Gastroesophageal sphincter (tissue), 3 donors: ENCODE data around the gene NSG2.
"Not testable (repeated sequence)": the region's sequence is repeated elsewhere in the genome, so short reads cannot be mapped to it uniquely, and the experiment has no call there.

Source experiments
- CTCF ChIP-seq, 4 experiments: fragments of 200-600 bp in 2 of 4; fragments of 450-650 bp in 2 of 4; sonication (generic) in 1 of 4; IDR thresholded peaks; one replicate each; pipeline ENCODE4 v1.5.1; 2017 to 2019; ENCODE audit warnings: antibody characterized with exemption in 4 of 4, mild to moderate bottlenecking in 2 of 4, moderate library complexity in 2 of 4
- POLR2A ChIP-seq, 2 donors: fragments of 450-650 bp; IDR thresholded peaks; one replicate each; pipeline ENCODE4 v1.6.1; 2017; ENCODE audit warnings: antibody characterized with exemption in 2 of 2, mild to moderate bottlenecking in 2 of 2, moderate library complexity in 1 of 2

DNA sequence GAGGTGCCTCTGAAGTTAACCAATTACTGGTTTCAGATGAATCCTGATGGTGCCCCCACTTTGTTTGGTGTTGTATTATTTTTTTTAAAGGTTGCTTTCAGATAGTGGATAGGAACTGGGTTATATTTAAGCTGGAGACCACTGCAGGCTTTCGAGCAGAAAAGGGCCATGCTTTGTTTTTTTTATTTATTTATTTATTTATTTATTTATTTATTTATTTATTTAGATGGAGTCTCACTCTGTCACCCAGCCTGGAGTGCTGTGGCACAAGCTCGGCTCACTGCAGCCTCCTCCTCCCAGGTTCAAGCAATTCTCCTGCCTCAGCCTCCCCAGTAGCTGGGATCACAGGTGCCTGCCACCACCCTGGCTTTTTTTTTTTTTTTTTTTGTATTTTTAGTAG is 57.1 kb downstream of the NSG2 start:
- TF ChIP-seq CTCF, POLR2A (IDR thresholded peaks at IDR 0.05): not testable (repeated sequence)
